ENCODE data around the gene UPK3A.

DNA sequence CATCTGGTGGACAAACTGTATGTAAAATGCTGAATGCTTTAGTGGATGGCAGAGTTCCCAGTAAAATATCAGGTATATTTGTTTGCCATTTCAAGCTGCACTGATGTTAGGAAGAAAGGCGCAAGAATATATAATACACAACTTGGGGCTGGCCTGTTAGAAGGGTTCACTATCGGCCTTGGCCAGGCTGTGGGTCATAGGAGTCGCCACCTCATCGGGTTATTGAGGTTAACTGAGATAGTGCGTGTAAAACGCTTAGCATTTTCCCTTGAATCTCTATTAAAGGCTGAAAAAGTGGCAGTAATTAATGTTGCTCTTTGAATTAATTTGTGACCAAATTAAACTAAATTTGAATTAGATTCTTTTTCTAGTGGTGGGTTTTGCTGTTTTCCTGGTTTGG, 30.0 kb downstream of the UPK3A start:
- TF ChIP-seq ZFX (IDR thresholded peaks at IDR 0.05): no peak
- TF ChIP-seq, protein P1, sequence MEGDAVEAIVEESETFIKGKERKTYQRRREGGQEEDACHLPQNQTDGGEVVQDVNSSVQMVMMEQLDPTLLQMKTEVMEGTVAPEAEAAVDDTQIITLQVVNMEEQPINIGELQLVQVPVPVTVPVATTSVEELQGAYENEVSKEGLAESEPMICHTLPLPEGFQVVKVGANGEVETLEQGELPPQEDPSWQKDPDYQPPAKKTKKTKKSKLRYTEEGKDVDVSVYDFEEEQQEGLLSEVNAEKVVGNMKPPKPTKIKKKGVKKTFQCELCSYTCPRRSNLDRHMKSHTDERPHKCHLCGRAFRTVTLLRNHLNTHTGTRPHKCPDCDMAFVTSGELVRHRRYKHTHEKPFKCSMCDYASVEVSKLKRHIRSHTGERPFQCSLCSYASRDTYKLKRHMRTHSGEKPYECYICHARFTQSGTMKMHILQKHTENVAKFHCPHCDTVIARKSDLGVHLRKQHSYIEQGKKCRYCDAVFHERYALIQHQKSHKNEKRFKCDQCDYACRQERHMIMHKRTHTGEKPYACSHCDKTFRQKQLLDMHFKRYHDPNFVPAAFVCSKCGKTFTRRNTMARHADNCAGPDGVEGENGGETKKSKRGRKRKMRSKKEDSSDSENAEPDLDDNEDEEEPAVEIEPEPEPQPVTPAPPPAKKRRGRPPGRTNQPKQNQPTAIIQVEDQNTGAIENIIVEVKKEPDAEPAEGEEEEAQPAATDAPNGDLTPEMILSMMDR (conservative IDR thresholded peaks at IDR 0.05): no peak
